HG03571 (cell line): ENCODE data around the gene FMNL1.
A peak's percentile ranks its signal among the peaks of the same experiment; 100 is the strongest.
"Not testable (repeated sequence)": the region's sequence is repeated elsewhere in the genome, so short reads cannot be mapped to it uniquely, and the experiment has no call there.

ENCODE experiments used
- ATAC-seq: cut with Tn5 transposase; IDR thresholded peaks from one replicate; pipeline ENCODE4 v1.9.1; 2021; ENCODE audit not compliant: unreplicated experiment

The FMNL1 gene

DNA sequence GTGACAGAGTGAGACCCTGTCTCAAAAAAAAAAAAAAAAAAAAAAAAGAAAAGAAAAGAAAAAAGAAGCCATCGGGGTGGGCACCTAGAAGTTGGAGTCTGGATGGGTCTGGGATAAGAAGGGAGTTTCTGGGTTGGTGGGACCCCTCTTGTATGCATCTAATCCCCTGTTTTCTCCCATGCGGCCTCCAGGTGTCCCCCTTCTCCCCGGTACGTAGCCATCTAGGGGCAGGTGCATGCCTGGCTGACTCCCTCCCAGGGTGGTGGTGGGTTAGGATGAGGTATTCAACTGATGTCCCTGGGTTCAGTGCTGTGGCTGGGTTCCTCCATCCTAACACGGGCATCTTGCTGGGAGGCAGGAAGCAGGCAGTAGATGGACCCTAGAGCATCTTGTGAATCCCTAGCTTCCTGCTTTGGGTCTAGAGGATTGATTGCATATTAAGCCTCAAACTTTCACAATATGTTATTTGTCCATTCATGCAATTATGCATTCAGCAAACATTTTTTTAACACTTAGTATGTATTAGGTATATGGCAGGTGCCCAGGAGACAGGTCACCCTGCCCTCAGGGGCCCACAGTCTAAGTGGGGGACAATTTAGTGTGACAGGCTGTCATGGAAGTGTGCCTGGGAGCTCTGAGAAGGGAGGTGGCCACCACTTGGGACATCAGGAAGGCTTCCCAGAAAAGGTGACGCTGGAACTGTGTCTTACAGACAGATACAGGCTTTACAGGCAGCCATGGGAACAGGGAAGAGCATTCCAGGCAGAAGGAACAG lies 13.1 kb downstream of the FMNL1 start:
- ATAC-seq: no peak

DNA sequence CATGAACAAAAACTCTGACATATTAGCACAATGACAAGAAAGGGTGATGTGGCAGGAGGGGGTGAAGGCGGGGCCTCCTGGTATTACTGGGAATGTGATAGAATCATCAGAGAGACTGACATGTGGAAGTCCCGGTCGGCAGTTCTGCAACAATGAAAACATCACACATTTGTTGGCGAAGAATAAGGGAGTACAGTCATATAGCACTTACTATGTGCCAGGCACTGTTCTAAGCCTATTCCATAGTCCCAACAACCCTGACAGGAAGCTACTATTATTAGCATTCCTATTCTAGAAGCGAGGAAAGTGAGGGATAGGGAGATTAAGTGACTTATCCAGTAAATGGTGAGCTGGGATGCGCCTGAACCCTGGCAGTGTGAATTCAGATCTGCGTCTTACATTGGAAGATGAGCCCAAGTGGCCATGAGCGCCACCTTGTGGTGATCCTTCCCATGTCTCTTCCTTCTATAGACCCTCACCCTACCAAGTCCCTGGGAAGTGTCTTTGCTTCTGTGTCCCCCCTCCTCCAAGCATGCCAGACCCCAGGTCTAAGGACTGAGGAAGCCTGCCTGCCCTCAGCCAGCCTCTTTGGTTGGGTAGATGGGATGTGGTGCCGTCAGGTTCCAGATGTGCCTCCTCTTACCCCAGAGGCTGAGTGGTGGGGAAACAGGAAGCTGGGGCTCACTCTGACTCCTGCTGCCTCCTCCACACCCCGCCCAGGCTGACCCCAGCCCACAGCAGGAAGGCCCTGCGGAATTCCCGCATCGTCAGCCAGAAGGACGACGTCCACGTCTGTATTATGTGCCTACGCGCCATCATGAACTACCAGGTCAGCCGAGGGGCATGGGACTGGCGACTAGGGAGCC lies 14.0 kb downstream of the FMNL1 start:
- ATAC-seq: no peak

GRCh38 chr17:45236282-45236606 lies 14.6 kb downstream of the FMNL1 start:
- ATAC-seq: no peak

DNA sequence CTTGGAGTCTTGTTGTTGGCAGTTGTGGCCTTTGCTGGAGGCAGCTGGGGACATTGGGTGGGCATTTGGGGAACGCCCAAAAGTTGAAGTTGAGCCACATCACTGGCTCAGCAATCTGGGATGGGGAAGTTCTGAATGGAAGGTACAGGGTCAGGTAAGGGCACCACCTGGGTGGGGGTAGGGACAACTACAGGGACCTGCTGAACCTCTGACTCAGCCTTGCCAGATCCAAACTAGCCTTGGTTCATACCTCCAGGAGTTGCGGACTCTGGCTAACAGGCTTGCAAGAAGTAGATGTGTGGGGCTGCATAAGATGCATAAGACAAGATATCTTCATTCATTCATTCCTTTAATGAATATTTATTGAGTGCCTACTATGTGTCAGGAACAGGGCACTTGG lies 16.0 kb downstream of the FMNL1 start:
- ATAC-seq: no peak

GRCh38 chr17:45238155-45238774 lies 16.6 kb downstream of the FMNL1 start:
- ATAC-seq: no peak

DNA sequence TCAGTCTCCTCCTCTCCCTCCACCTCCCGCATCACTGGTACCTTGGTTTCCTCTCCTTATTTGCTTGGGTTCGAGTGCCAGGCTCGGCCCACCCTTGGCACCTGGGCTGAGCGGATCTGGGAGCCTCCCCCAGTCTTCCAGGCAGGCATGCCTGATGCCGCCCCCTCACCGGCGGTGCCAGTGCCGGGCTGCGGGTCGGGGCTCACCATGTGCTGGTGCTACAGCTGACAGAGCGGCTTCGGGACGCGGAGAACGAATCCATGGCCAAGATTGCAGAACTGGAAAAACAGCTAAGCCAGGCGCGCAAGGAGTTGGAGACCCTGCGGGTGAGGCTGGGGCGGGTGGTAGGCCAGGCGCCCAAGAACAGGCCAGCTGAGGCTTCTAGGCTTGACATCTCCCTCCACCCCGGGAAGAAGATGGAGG lies 19.2 kb downstream of the FMNL1 start:
- no peak for ATAC-seq

DNA sequence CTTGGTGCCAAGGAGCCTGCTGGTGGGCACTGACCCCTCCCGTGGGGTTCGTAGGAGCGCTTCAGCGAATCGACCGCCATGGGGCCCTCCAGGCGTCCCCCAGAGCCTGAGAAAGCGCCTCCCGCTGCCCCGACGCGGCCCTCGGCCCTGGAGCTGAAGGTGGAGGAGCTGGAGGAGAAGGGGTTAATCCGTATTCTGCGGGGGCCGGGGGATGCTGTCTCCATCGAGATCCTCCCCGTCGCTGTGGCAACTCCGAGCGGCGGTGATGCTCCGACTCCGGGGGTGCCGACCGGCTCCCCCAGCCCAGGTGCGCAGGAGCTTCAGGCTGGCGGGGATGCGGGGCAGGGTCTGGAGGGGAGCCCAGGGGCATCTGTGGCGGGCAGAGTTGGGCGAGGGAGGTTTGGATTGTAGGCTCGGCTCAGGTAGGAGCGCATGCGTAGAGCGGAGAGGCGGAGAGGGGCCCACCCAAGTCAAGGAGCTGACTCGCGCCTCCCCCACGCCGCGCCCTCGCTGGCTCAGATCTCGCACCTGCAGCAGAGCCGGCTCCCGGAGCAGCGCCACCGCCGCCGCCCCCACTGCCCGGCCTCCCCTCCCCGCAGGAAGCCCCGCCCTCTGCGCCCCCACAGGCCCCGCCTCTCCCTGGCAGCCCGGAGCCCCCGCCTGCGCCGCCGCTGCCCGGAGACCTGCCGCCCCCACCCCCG lies 19.8 kb downstream of the FMNL1 start:
- no peak for ATAC-seq

GRCh38 chr17:45242029-45242414 lies 20.3 kb downstream of the FMNL1 start:
- no peak for ATAC-seq

DNA sequence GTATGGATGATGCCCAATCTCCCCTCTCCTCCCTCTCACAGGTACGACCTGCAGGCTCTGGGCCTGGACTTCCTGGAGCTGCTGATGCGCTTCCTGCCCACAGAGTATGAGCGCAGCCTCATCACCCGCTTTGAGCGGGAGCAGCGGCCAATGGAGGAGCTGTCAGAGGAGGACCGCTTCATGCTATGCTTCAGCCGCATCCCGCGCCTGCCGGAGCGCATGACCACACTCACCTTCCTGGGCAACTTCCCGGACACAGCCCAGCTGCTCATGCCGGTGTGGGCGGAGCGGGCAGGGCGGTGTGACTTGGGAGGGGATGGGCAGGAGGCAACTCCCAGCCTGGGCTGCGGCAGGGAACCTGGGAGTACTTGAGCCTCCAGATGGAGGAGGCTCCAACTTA lies 22.1 kb downstream of the FMNL1 start:
- ATAC-seq: no peak

DNA sequence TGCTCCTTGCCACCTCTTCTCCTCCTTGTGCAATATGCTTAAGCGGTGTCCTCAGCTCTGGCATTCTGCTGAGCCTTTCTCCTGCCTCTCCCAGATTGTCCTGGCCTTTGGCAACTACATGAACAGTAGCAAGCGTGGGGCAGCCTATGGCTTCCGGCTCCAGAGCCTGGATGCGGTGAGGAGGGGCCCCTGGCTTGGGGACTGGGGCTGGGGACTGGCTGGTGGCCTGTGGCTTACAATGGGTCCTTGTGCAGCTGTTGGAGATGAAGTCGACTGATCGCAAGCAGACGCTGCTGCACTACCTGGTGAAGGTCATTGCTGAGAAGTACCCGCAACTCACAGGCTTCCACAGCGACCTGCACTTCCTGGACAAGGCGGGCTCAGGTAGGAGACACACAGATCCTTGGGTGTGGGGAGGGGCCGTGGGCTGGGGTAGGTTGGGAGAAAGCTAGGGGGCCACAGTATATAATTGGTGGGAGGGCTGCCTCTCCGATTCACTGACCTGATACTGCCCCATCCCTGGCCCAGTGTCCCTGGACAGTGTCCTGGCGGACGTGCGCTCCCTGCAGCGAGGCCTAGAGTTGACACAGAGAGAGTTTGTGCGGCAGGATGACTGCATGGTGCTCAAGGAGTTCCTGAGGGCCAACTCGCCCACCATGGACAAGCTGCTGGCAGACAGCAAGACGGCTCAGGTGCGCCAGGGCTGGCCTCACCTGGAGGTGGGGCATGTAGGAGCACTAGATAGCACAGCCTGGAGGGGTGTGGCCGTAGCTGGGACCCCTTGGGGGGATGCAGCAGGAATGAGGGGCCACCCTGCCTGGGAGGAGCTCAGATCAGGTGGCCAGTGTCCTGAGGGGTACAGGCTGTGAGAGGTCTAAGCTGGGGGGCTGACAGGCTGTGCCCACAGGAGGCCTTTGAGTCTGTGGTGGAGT lies 23.3 kb downstream of the FMNL1 start:
- ATAC-seq: no peak

DNA sequence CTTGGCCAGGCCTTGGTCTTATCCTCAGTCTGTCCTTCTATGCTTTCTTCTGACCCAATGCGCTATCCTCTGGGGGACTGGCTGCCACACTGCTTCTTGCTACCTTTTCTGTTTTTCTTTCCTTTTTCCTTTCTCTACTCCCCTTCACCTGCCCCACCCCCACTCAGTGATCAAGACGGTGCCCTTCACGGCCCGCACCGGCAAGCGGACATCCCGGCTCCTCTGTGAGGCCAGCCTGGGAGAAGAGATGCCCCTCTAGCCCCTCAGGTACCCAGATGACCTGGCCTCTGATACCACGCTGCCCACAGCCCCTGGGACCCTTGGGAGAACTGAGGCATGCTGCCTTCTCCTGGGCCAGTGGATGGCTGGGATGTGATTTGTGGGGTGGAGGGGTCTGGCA lies 24.7 kb downstream of the FMNL1 start:
- ATAC-seq: no peak

DNA sequence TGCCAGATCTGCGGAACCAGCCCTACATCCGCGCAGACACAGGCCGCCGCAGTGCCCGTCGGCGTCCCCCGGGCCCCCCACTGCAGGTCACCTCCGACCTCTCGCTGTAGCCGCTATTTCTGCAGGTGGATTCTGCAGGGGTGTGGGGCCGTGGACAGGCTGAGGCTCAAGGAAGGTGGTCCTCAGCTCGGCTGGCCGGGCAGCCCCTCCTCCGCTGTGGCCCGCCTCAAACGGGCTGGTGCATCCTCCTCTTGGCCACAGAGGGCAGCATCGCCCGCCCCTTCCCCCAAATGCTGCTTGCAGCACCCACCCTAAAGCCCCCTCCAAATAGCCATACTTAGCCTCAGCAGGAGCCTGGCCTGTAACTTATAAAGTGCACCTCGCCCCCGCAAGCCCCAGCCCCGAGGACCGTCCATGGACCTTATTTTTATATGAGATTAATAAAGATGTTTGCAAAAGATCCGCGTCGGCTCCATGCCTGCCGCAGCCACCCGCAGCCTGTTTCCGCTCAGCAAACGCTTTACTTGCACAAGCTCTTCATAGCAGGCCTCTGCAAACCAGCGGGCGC lies 25.3 kb downstream of the FMNL1 start:
- ATAC-seq: no peak

- ATAC-seq: peak; percentile 68
These were observed 25.9 kb downstream of the FMNL1 start for GRCh38 chr17:45247429-45248131.

GRCh38 chr17:45248132-45248957 lies 26.7 kb downstream of the FMNL1 start:
- ATAC-seq: peak; percentile 45

DNA sequence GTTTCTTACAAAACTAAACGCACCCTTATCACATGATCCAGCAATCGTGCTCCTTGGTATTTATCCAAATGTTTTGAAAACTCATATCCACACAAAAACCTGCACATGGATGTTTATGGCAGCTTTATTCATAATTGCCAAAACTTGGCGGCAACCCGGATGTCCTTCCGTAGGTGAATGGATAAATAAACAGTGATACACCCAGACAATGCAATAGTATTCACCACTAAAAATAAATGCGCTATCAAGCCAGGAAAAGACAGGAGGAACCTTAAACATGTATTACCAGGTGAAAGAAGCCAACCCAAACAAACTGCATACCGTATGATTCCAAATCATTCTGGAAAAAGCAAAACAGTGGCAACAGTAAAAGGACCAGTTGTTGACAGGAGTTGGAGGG lies 30.2 kb downstream of the FMNL1 start:
- no peak for ATAC-seq

DNA sequence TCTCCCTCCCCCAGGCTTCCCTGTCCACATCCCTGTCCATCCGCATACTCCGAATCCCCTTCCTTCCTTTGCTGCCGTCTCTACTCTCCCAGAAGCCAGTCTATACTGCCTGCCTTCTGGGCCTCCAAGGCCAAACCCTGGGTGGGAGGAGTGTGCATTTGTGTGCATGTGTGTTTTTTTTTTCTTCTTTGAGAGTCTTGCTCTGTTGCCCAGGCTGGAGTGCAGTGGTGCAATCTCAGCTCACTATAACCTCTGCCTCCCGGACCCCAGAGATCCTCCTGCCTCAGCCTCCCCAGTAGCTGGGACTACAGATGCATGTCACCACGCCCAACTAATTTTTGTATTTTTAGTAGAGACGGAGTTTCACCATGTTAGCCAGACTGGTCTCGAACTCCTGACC lies 31.6 kb downstream of the FMNL1 start:
- ATAC-seq: not testable (repeated sequence)

DNA sequence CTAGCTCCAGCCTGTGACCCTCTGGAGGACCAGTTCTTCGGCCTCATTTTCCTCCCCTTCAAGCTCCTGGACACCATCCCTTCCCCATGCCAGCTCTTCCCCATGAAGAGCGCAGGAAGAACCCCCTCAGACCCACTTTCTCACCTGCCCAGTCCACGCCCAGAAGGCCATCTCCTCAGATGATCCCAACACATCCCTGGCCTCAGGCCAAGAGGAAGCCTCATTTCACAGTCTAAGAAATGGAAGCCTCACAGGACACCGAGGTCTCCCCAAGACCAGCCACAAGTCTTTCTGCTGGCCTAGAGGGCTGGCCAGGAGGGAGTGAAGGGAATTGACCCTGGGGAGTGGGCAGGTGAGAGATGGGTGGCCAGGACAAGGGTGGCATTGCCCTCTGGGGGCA lies 32.2 kb downstream of the FMNL1 start:
- no peak for ATAC-seq

DNA sequence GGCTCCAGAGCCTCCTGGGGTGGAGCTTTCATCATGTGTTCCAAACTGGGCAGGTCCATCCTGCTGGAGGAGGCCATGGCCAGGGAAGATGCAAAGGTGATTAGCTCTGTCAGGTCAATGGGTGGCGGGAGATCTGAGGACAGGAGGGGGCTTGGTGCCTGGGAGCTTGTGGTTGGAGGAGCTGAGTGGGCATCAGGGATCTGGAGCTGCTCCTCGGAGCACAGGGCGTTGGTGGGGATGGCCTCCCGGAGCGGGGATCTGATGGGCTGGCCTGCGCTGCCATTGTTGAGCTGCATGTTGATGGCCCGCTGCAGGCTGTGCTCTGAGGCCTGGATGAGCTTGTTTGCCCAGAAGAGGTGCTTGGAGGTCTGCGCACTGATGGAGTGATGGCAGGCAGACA lies 33.7 kb downstream of the FMNL1 start:
- ATAC-seq: no peak
